ENCODE measurements around the gene RAB35.

DNA sequence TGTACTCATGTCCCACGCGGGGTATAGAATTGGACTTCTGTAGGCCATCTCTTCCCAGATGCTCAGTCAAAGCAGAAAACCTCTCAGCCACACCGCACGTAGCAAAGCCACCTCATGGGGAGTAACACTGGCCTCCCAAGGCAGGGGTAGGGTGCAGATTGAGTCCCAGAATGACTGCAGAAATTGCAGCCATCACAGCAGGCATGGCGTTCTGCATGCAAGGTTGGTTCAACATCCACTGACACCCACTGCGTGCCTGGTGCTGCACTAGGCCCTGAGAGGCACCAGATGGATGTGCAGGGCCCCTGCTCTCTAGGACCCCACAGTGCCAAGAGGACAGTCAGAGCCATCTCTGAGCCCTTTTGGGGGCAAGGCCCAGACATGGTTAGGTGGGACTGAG lies 39.9 kb downstream of the RAB35 start:
- TF ChIP-seq YY1 (IDR thresholded peaks at IDR 0.05; ENCODE audit: insufficient read depth, insufficient read length): no peak
- no peak for TF ChIP-seq SUZ12 (IDR thresholded peaks at IDR 0.05; ENCODE audit: extremely low read depth, insufficient read depth, insufficient read length)
